ENCODE measurements around the gene CDK14. TPM values are rescaled to one million over a fixed set of nuclear protein-coding genes. Genes with fewer than 3 reads are reported as not detected.

CDK14 gene
- total RNA-seq, 2 experiments from 2014 or later, result not detected

- H3K4me1 Mint-ChIP-seq, result no peaks in the 10 kb centered on the region
- no peaks in the 10 kb centered on the region for H3K9me3 Mint-ChIP-seq
- DNase-seq, result no peak
- H3K27ac Mint-ChIP-seq, result no peak overlapping the region
- ChIA-PET CTCF (no interaction called here), POLR2A (no interaction called here)
- no peaks in the 10 kb centered on the region for H3K27me3 Mint-ChIP-seq
- no peak overlapping the region for H3K4me3 Mint-ChIP-seq
- H3K36me3 Mint-ChIP-seq (ENCODE audit: low read depth), result no peaks in the 10 kb centered on the region
Measured at GRCh38 chr7:91135300-91135699, 539.2 kb downstream of the CDK14 start.

- Mint-ChIP-seq H3K27me3 (no peaks in the 10 kb centered on the region), H3K36me3 (ENCODE audit: low read depth) (no peaks in the 10 kb centered on the region), H3K4me1 (no peaks in the 10 kb centered on the region), H3K27ac (no peak overlapping the region), H3K4me3 (no peak overlapping the region), H3K9me3 (no peaks in the 10 kb centered on the region)
- CTCF ChIA-PET, result no interaction called here
- POLR2A ChIA-PET, result no interaction called here
- DNase-seq, result no peak
Measured at GRCh38 chr7:91135703-91136430, 539.7 kb downstream of the CDK14 start.

GRCh38 chr7:91137153-91137787, 541.1 kb downstream of the CDK14 start:
- ChIA-PET CTCF (interaction anchor here (0.7 kb wide), 1 partner anchor 125 kb away, joined by 4 read pairs; no protein-coding TSS in a partner anchor), POLR2A (no interaction called here)
- no peaks in the 10 kb centered on the region for H3K27me3 Mint-ChIP-seq
- no peaks in the 10 kb centered on the region for H3K9me3 Mint-ChIP-seq
- no peaks in the 10 kb centered on the region for H3K36me3 Mint-ChIP-seq (ENCODE audit: low read depth)
- H3K4me3 Mint-ChIP-seq, result no peak overlapping the region
- DNase-seq, result no peak
- H3K4me1 Mint-ChIP-seq, result no peaks in the 10 kb centered on the region
- no peak overlapping the region for H3K27ac Mint-ChIP-seq

GRCh38 chr7:91137788-91138368, 541.8 kb downstream of the CDK14 start:
- Mint-ChIP-seq H3K27me3 (no peaks in the 10 kb centered on the region), H3K4me1 (no peaks in the 10 kb centered on the region), H3K36me3 (ENCODE audit: low read depth) (no peaks in the 10 kb centered on the region), H3K4me3 (no peak overlapping the region), H3K27ac (no peak overlapping the region), H3K9me3 (no peaks in the 10 kb centered on the region)
- POLR2A ChIA-PET, result no interaction called here
- CTCF ChIA-PET, result interaction anchor here (0.7 kb wide), 1 partner anchor 126 kb away, joined by 4 read pairs; no protein-coding TSS in a partner anchor
- DNase-seq, result no peak

- no peak overlapping the region for H3K27ac Mint-ChIP-seq
- H3K27me3 Mint-ChIP-seq, result no peaks in the 10 kb centered on the region
- ChIA-PET CTCF (no interaction called here), POLR2A (no interaction called here)
- no peak for DNase-seq
- H3K36me3 Mint-ChIP-seq (ENCODE audit: low read depth), result no peaks in the 10 kb centered on the region
- H3K4me3 Mint-ChIP-seq, result no peak overlapping the region
- H3K4me1 Mint-ChIP-seq, result no peaks in the 10 kb centered on the region
- no peaks in the 10 kb centered on the region for H3K9me3 Mint-ChIP-seq
Measured at GRCh38 chr7:91140286-91140685, 544.2 kb downstream of the CDK14 start.

- POLR2A ChIA-PET, result no interaction called here
- H3K36me3 Mint-ChIP-seq (ENCODE audit: low read depth), result no peaks in the 10 kb centered on the region
- H3K4me1 Mint-ChIP-seq, result no peaks in the 10 kb centered on the region
- H3K9me3 Mint-ChIP-seq, result no peaks in the 10 kb centered on the region
- no peak overlapping the region for H3K4me3 Mint-ChIP-seq
- no peaks in the 10 kb centered on the region for H3K27me3 Mint-ChIP-seq
- no peak for DNase-seq
- CTCF ChIA-PET, result no interaction called here
- H3K27ac Mint-ChIP-seq, result no peak overlapping the region
Measured at GRCh38 chr7:91140982-91141381, 544.9 kb downstream of the CDK14 start.

GRCh38 chr7:91142743-91143142, 546.6 kb downstream of the CDK14 start:
- Mint-ChIP-seq H3K27ac (no peak overlapping the region), H3K4me3 (no peak overlapping the region), H3K36me3 (ENCODE audit: low read depth) (no peaks in the 10 kb centered on the region), H3K9me3 (no peaks in the 10 kb centered on the region), H3K4me1 (no peaks in the 10 kb centered on the region), H3K27me3 (no peaks in the 10 kb centered on the region)
- CTCF ChIA-PET, result no interaction called here
- POLR2A ChIA-PET, result no interaction called here
- no peak for DNase-seq

- no peak for DNase-seq
- H3K36me3 Mint-ChIP-seq (ENCODE audit: low read depth), result no peaks in the 10 kb centered on the region
- H3K4me1 Mint-ChIP-seq, result no peaks in the 10 kb centered on the region
- ChIA-PET CTCF (no interaction called here), POLR2A (no interaction called here)
- H3K27ac Mint-ChIP-seq, result no peak overlapping the region
- H3K9me3 Mint-ChIP-seq, result no peaks in the 10 kb centered on the region
- H3K4me3 Mint-ChIP-seq, result no peak overlapping the region
- no peaks in the 10 kb centered on the region for H3K27me3 Mint-ChIP-seq
Measured at GRCh38 chr7:91149341-91150246, 553.5 kb downstream of the CDK14 start.

- Mint-ChIP-seq H3K27ac (no peak overlapping the region), H3K36me3 (ENCODE audit: low read depth) (no peaks in the 10 kb centered on the region), H3K27me3 (no peaks in the 10 kb centered on the region), H3K4me3 (no peak overlapping the region), H3K9me3 (no peaks in the 10 kb centered on the region), H3K4me1 (no peaks in the 10 kb centered on the region)
- no peak for DNase-seq
- POLR2A ChIA-PET, result no interaction called here
- CTCF ChIA-PET, result no interaction called here
Measured at GRCh38 chr7:91151916-91152315, 555.8 kb downstream of the CDK14 start.

GRCh38 chr7:91156316-91157185, 560.4 kb downstream of the CDK14 start:
- H3K36me3 Mint-ChIP-seq (ENCODE audit: low read depth), result no peaks in the 10 kb centered on the region
- H3K4me1 Mint-ChIP-seq, result no peaks in the 10 kb centered on the region
- no peak for DNase-seq
- H3K27ac Mint-ChIP-seq, result no peak overlapping the region
- no peaks in the 10 kb centered on the region for H3K27me3 Mint-ChIP-seq
- no peaks in the 10 kb centered on the region for H3K9me3 Mint-ChIP-seq
- ChIA-PET POLR2A (no interaction called here), CTCF (no interaction called here)
- H3K4me3 Mint-ChIP-seq, result no peak overlapping the region

GRCh38 chr7:91157579-91158320, 561.6 kb downstream of the CDK14 start:
- Mint-ChIP-seq H3K27ac (no peak overlapping the region), H3K4me1 (no peaks in the 10 kb centered on the region), H3K9me3 (no peaks in the 10 kb centered on the region), H3K4me3 (no peak overlapping the region), H3K36me3 (ENCODE audit: low read depth) (no peaks in the 10 kb centered on the region), H3K27me3 (no peaks in the 10 kb centered on the region)
- ChIA-PET POLR2A (no interaction called here), CTCF (no interaction called here)
- DNase-seq, result no peak

GRCh38 chr7:91162436-91162835, 566.3 kb downstream of the CDK14 start:
- H3K36me3 Mint-ChIP-seq (ENCODE audit: low read depth), result no peaks in the 10 kb centered on the region
- ChIA-PET CTCF (no interaction called here), POLR2A (no interaction called here)
- H3K27me3 Mint-ChIP-seq, result no peaks in the 10 kb centered on the region
- DNase-seq, result no peak
- no peak overlapping the region for H3K4me3 Mint-ChIP-seq
- no peaks in the 10 kb centered on the region for H3K9me3 Mint-ChIP-seq
- no peaks in the 10 kb centered on the region for H3K4me1 Mint-ChIP-seq
- no peak overlapping the region for H3K27ac Mint-ChIP-seq
